Activated CD4-positive, alpha-beta T cell treated with anti-CD3 and anti-CD28 coated beads, Interleukin-2, Interleukin-6, amounts not matched to agents 100 ng/mL and 50 ng/mL, durations not matched to agents 16 hours and 8 hours (primary cell): Measurements from ENCODE around the gene RPL35.

Source experiments
- DNase-seq: peaks from one replicate; pipeline ENCODE4 v3.0.0-alpha.2; 2020

Gene RPL35

DNA sequence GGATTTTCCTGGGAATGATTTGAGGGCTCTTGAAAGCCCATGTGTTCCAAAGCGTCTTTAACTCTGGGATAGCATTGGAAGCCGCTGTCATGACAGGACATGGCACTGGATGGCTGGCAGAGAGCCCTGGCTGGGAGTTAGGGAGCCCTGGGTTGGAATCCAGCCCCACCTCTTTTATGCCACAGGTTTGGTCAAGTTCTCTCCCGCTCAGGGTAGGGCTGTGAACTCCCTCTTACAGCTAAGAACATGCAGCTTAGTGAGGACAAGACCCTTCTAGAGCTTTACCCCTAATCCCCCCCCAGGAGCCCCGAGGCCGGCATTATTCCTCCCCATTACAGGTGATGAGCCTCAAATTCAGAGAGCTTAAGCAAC, 47.6 kb downstream of the RPL35 start:
- DNase-seq = no peak

DNA sequence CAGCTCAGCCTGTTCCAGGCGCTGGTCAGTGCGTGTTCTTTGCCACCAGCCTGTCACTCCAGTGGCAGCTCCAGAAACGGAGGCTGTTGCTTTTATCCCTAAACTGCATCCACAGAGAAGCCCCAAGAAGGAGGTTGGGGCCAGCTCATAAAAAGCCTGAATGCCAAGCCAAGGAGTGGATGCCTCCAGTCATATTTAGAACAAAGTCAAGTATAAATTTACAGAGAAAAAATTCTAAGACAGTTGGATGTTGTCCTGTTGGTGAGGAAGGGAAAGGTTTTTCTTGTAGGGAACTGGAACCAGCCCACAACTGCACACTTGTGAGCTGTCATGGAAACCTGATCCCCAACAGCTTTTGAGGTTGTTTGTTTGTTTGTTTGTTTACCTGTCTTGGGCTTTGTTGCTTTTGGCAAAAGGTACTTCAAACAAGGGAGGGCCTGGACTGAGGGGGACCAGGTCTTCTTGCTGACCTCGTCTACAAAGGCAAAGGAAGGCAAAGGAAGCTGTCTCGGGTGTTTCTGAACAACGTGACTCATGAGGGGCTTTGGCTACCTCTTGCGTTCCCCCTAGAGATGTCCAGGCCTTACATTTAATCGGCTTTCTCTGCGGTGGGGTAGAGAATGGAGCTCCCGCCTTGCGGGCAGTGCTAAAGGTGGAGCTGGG, 48.1 kb downstream of the RPL35 start:
- DNase-seq = no peak

- DNase-seq = no peak
These were observed 48.7 kb downstream of the RPL35 start for GRCh38 chr9:124813041-124813440.

GRCh38 chr9:124812441-124812876, 49.3 kb downstream of the RPL35 start:
- no peak for DNase-seq

DNA sequence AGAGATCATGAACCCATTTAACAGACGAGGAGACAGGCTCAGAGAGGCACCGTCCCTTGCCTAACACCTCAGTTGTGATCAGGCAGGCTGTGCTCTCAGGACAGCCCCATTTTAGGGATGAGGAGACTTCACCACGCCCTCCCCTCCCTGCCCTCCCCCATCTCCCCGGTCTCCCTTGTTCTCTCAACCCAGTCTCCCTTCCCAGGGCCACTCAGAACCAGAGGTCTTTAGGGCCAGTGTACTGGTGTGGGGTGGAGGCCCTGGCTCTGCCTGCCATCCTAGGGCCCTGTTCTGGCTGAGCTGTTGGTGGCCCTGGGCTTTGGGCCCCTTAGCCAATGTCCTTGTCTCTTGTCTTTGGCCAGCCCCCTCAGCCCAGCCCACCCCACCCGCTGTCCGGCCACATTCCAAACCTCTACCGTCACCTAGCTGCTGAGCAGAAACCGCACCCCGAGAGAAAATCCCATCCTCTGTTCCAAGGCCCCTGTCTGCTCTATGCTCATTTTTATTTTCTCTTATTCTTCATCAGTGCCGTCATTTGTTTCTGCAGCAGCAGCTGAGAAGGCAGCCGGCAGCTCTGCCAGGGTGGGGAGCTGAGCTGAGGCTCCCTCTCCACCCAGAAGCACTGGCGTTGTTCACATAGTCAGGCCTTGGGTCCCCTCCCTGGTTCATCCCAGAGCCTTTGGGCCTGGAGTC, 50.9 kb downstream of the RPL35 start:
- DNase-seq = no peak

DNA sequence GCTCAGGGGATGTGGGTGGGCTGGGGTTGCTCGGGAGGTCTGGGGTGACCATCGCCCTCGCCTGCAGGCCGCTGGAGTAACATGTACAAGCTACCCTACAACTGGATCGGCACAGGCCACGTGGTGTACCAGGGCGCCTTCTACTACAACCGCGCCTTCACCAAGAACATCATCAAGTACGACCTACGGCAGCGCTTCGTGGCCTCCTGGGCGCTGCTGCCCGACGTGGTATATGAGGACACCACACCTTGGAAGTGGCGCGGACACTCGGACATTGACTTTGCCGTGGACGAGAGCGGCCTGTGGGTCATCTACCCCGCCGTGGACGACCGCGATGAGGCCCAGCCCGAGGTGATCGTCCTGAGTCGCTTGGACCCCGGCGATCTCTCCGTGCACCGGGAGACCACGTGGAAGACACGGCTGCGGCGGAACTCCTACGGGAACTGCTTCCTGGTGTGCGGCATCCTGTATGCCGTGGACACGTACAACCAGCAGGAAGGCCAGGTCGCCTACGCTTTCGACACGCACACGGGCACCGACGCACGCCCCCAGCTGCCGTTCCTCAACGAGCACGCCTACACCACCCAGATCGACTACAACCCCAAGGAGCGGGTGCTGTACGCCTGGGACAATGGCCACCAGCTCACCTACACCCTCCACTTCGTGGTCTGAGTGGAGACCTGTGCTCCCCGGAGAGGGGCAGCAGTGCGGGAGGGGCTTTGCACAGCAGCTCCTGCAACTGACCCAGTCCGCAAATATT, 51.8 kb downstream of the RPL35 start:
- no peak for DNase-seq

- DNase-seq = no peak
These were observed 52.5 kb downstream of the RPL35 start for GRCh38 chr9:124809211-124809610.

DNA sequence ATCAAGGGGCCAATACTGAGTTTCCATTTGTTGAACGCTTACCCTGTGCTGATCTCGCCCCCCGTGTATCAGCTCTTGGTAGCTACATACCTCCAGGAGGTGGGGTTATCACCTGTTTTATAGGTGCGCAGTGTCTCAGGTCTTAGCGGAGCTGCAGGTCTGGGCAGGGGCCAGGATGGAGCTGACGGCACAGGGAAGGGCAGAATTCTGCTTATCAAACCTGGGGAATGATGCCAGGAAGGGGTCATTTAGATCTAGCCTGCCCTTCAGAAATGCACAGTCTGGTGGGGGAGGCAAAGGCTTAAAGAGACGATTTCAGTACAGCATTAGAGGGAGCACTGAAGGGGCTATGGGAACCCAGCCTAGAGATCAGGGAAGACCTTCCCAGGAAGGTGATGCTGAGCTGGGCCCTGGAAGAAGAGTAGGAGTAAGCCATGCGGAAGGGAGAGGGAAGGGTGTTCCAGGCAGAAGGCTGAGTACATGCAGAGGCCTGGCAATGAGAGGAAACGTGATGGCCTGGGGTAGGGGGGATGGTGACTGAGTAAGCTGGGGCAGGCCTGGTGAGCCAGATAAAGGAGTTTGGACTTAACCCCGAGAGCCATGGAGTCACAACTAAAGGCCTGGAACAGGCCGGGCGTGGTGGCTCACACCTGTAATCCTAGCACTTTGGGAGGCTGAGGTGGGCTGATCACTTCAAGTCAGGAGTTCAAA, 53.4 kb downstream of the RPL35 start:
- no peak for DNase-seq
